ENCODE results near the gene GEN1.

The GEN1 gene

GRCh38 chr2:17805166-17805565 is 51.2 kb downstream of the GEN1 start:
- no peak for TF ChIP-seq Cebpa-rat (IDR thresholded peaks at IDR 0.05)
- peaks cover 7% of the 10 kb centered on the region; the same call in 1 of the 2 replicates for H3K9me3 ChIP-seq
- H3K4me2 ChIP-seq, result peak overlapping the region; percentile 86
- H3K27me3 ChIP-seq, result no peaks in the 10 kb centered on the region
- H3K4me1 ChIP-seq, result peaks cover 100% of the 10 kb centered on the region
- H3K9ac ChIP-seq, result peak overlapping the region; percentile 78
- H3K4me3 ChIP-seq, result peak overlapping the region; percentile 32; the same call in 1 of the 2 replicates
- peak overlapping the region; percentile 88 for H3K27ac ChIP-seq
- no peaks in the 10 kb centered on the region for H3K36me3 ChIP-seq
- no peaks in the 10 kb centered on the region for H4K20me1 ChIP-seq

- Histone ChIP-seq H3K27ac (peak overlapping the region; percentile 88), H3K9ac (peak overlapping the region; percentile 78), H3K9me3 (peaks cover 7% of the 10 kb centered on the region; the same call in 1 of the 2 replicates), H3K36me3 (no peaks in the 10 kb centered on the region), H3K4me1 (peaks cover 100% of the 10 kb centered on the region), H3K4me3 (no peak overlapping the region), H3K4me2 (peak overlapping the region; percentile 86), H4K20me1 (no peaks in the 10 kb centered on the region), H3K27me3 (no peaks in the 10 kb centered on the region)
- TF ChIP-seq Cebpa-rat (IDR thresholded peaks at IDR 0.05), result no peak
These were observed 51.9 kb downstream of the GEN1 start for GRCh38 chr2:17805717-17806363.

GRCh38 chr2:17813010-17813741 is 59.2 kb downstream of the GEN1 start:
- peak overlapping the region; percentile 82 for H3K4me2 ChIP-seq
- peak overlapping the region; percentile 24; the same call in 1 of the 2 replicates for H3K4me3 ChIP-seq
- peak overlapping the region; percentile 87 for H3K9ac ChIP-seq
- H3K9me3 ChIP-seq, result peaks cover under 1% of the 10 kb centered on the region; the same call in 1 of the 2 replicates
- peaks cover 95% of the 10 kb centered on the region for H3K4me1 ChIP-seq
- no peaks in the 10 kb centered on the region for H4K20me1 ChIP-seq
- H3K27me3 ChIP-seq, result no peaks in the 10 kb centered on the region
- H3K27ac ChIP-seq, result peak overlapping the region; percentile 98
- H3K36me3 ChIP-seq, result no peaks in the 10 kb centered on the region
- no peak for TF ChIP-seq Cebpa-rat (IDR thresholded peaks at IDR 0.05)

- peak overlapping the region; percentile 50; the same call in 1 of the 2 replicates for H3K4me3 ChIP-seq
- TF ChIP-seq Cebpa-rat (IDR thresholded peaks at IDR 0.05), result no peak; the same call in 1 of the 2 replicates
- no peaks in the 10 kb centered on the region for H3K9me3 ChIP-seq
- peak overlapping the region; percentile 87 for H3K9ac ChIP-seq
- peaks cover 95% of the 10 kb centered on the region for H3K4me1 ChIP-seq
- peak overlapping the region; percentile 82 for H3K4me2 ChIP-seq
- H3K27ac ChIP-seq, result peak overlapping the region; percentile 98
- no peaks in the 10 kb centered on the region for H4K20me1 ChIP-seq
- no peaks in the 10 kb centered on the region for H3K27me3 ChIP-seq
- H3K36me3 ChIP-seq, result no peaks in the 10 kb centered on the region
These were observed 60.0 kb downstream of the GEN1 start for GRCh38 chr2:17813742-17814473.

GRCh38 chr2:17814601-17815000 is 60.7 kb downstream of the GEN1 start:
- Histone ChIP-seq H3K9me3 (no peaks in the 10 kb centered on the region), H4K20me1 (no peaks in the 10 kb centered on the region), H3K4me1 (peaks cover 95% of the 10 kb centered on the region), H3K4me3 (peak overlapping the region; percentile 50; the same call in 1 of the 2 replicates), H3K27ac (peak overlapping the region; percentile 98), H3K9ac (peak overlapping the region; percentile 87), H3K4me2 (peak overlapping the region; percentile 82), H3K27me3 (no peaks in the 10 kb centered on the region), H3K36me3 (no peaks in the 10 kb centered on the region)
- TF ChIP-seq Cebpa-rat (IDR thresholded peaks at IDR 0.05), result no peak

GRCh38 chr2:17815468-17816184 is 61.7 kb downstream of the GEN1 start:
- H3K9me3 ChIP-seq, result no peaks in the 10 kb centered on the region
- H3K4me2 ChIP-seq, result peak overlapping the region; percentile 82
- no peak overlapping the region for H3K4me3 ChIP-seq
- H3K4me1 ChIP-seq, result peaks cover 95% of the 10 kb centered on the region
- no peaks in the 10 kb centered on the region for H4K20me1 ChIP-seq
- H3K36me3 ChIP-seq, result no peaks in the 10 kb centered on the region
- peak overlapping the region; percentile 98 for H3K27ac ChIP-seq
- no peaks in the 10 kb centered on the region for H3K27me3 ChIP-seq
- H3K9ac ChIP-seq, result peak overlapping the region; percentile 87
- no peak for TF ChIP-seq Cebpa-rat (IDR thresholded peaks at IDR 0.05)

GRCh38 chr2:17816396-17817245 is 62.7 kb downstream of the GEN1 start, which contains the start of gene MSGN1:
Gene MSGN1, plus strand, starts transcription at chr2:17816460. Its CDS starts 59 bp downstream, at chr2:17816519.
- Histone ChIP-seq H3K4me2 (peak within 1 kb of the TSS; percentile 82), H3K27ac (peak within 1 kb of the TSS; percentile 98), H3K36me3 (no peaks in the 10 kb centered on the region), H3K9ac (peak within 1 kb of the TSS; percentile 87), H3K27me3 (no peaks in the 10 kb centered on the region), H4K20me1 (no peaks in the 10 kb centered on the region), H3K9me3 (no peaks in the 10 kb centered on the region), H3K4me1 (peaks cover 95% of the 10 kb centered on the region), H3K4me3 (no peak within 1 kb of the TSS)
- no peak for TF ChIP-seq Cebpa-rat (IDR thresholded peaks at IDR 0.05)

- no peaks in the 10 kb centered on the region for H3K9me3 ChIP-seq
- H3K27ac ChIP-seq, result peak overlapping the region; percentile 98
- H3K4me1 ChIP-seq, result peaks cover 95% of the 10 kb centered on the region
- no peaks in the 10 kb centered on the region for H4K20me1 ChIP-seq
- no peak overlapping the region for H3K9ac ChIP-seq
- no peak for TF ChIP-seq Cebpa-rat (IDR thresholded peaks at IDR 0.05)
- no peaks in the 10 kb centered on the region for H3K36me3 ChIP-seq
- H3K27me3 ChIP-seq, result no peaks in the 10 kb centered on the region
- H3K4me2 ChIP-seq, result peak overlapping the region; percentile 82
- H3K4me3 ChIP-seq, result no peak overlapping the region
These were observed 64.4 kb downstream of the GEN1 start for GRCh38 chr2:17818235-17818815.

All from BLaER1 (cell line).